Lower leg skin (tissue), 3 donors: ENCODE data around the gene PAEP.

Experiments used
- CTCF ChIP-seq, 3 donors: fragments of 450-650 bp; IDR thresholded peaks; one replicate each; pipeline ENCODE4 v1.5.1; 2016; ENCODE audit warnings: antibody characterized with exemption in 3 of 3, mild to moderate bottlenecking in 3 of 3, moderate library complexity in 2 of 3
- POLR2A ChIP-seq, 2 donors: fragments of 450-650 bp; IDR thresholded peaks; one replicate each; pipeline ENCODE4 v1.6.1; 2016 to 2017; ENCODE audit warnings: antibody characterized with exemption in 2 of 2, mild to moderate bottlenecking in 1 of 2, moderate library complexity in 1 of 2

DNA sequence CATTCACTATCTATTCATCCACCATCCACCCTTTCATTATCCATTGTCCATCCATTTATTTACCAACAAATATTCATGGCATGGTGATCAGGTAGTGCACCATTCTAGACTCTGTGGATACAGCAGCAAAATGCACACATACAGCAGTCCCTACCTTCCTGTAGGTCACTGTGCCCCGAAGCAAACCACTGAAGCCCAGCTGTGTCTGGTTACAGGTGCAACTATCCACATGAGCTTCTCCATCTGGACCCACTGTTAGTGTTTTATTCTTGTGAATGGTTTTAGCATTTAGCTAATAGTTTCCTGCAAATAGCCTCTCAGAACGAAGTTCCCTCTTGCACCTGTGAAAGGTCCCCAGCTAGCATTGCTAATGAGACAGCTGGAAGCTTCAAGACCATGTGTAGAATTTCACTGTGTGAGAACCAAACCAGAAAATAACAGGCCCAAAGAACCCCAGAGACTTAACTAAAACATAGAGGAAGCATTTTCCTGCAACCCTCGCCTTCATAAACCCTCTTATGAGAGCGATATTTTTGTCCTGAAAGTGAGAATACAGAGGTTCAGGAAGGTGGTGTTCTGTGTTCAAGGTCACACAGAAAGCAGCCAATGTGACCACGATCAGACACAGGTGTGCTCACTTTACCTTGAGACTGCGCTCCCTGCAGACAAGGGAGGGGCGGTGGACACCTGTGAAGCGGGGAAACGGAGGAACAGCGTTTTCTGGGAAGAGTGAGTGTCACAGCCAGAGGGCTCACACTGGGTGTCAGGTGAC is 18.5 kb downstream of the PAEP start:
- TF ChIP-seq POLR2A (IDR thresholded peaks at IDR 0.05) (no peak), CTCF (IDR thresholded peaks at IDR 0.05) (no peak)
